Measurements from ENCODE around the gene SCARF2.
"Not testable (repeated sequence)": the region's sequence is repeated elsewhere in the genome, so short reads cannot be mapped to it uniquely, and the experiment has no call there.

SCARF2 gene, protein sequence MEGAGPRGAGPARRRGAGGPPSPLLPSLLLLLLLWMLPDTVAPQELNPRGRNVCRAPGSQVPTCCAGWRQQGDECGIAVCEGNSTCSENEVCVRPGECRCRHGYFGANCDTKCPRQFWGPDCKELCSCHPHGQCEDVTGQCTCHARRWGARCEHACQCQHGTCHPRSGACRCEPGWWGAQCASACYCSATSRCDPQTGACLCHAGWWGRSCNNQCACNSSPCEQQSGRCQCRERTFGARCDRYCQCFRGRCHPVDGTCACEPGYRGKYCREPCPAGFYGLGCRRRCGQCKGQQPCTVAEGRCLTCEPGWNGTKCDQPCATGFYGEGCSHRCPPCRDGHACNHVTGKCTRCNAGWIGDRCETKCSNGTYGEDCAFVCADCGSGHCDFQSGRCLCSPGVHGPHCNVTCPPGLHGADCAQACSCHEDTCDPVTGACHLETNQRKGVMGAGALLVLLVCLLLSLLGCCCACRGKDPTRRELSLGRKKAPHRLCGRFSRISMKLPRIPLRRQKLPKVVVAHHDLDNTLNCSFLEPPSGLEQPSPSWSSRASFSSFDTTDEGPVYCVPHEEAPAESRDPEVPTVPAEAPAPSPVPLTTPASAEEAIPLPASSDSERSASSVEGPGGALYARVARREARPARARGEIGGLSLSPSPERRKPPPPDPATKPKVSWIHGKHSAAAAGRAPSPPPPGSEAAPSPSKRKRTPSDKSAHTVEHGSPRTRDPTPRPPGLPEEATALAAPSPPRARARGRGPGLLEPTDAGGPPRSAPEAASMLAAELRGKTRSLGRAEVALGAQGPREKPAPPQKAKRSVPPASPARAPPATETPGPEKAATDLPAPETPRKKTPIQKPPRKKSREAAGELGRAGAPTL

DNA sequence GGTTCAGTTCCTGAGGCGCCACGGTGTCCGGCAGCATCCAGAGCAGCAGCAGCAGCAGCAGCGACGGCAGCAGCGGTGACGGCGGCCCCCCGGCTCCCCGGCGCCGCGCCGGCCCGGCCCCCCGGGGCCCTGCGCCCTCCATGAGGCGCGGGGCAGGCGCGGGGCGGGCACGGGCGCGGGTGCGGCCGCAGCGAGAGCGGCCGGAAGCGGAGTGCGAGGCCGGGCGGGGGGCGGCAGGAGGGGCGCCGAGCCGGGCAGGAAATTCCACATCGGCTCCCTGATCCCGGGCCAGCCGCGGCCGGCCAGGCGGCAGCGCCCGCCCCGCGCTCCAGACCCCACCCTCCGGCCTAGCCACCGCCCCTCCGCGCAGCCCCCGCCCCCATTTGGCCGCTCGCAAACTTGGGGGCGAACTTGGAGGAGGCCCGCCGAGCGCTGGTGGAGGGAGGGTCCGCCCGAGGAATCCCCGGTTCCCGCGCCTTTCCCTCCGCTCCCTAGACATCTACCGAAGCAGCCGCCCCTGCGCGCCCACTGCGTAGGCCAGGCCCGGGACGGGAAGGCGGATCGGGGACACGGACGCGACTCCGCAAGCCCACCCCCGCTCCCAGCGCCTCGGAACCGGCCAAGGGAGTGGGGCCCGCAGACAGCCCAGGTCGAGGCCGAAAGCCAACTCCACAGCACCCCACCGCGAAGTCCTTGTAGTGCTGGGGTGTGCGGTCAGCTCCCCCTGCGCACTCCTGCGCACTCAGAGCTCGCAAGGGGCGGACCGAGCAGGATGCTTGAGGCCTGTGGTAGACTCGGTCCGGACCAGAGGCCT, at the start of gene SCARF2:
SCARF2 (minus strand) TSS at position 213 of the 814 bp plus-strand sequence; CDS start at position 142, 71 bp downstream.
- Histone ChIP-seq H3K9ac (ENCODE audit: low read length) (peak within 1 kb of the TSS; percentile 90), H3K9me3 (ENCODE audit: control insufficient read depth, low read length) (no peaks in the 10 kb centered on the region), H3K4me3 (ENCODE audit: low read length) (peak within 1 kb of the TSS; percentile 96), H3K27me3 (replicated peaks; ENCODE audit: control insufficient read depth, insufficient read depth, low read length) (no peaks in the 10 kb centered on the region), H3K4me1 (ENCODE audit: control insufficient read depth, insufficient read depth, low read length) (peaks cover 37% of the 10 kb centered on the region), H3K36me3 (ENCODE audit: control insufficient read depth, insufficient read depth, low read length, severe bottlenecking) (no peaks in the 10 kb centered on the region)
- DNase-seq (ENCODE audit: low read depth) = peak; percentile 91

DNA sequence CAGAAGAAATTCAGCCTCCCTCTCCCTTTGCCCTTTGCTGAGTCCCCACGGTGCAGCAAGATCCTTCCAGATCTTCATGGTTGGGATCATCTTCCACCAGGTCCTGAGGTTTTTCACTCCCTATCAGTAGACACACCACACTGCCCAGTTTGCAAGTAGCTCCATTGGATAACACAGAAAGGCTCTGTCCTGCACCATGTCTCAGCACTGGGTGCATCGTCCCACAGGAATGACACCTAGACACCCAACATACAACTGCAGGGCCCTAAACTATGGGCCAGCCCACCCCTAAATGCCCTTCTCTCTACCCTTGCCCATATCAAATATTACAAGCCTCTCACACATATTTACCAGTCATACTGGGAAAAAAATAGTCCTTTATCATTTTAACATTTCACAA, 48.6 kb upstream of the SCARF2 start:
- Histone ChIP-seq H3K9me3 (ENCODE audit: control insufficient read depth, low read length) (no peaks in the 10 kb centered on the region), H3K27me3 (replicated peaks; ENCODE audit: control insufficient read depth, insufficient read depth, low read length) (no peaks in the 10 kb centered on the region), H3K4me1 (ENCODE audit: control insufficient read depth, insufficient read depth, low read length) (peaks cover 10% of the 10 kb centered on the region), H3K4me3 (ENCODE audit: low read length) (no peak overlapping the region), H3K36me3 (ENCODE audit: control insufficient read depth, insufficient read depth, low read length, severe bottlenecking) (peaks cover 19% of the 10 kb centered on the region), H3K9ac (ENCODE audit: low read length) (no peak overlapping the region)
- DNase-seq (ENCODE audit: low read depth) = no peak

DNA sequence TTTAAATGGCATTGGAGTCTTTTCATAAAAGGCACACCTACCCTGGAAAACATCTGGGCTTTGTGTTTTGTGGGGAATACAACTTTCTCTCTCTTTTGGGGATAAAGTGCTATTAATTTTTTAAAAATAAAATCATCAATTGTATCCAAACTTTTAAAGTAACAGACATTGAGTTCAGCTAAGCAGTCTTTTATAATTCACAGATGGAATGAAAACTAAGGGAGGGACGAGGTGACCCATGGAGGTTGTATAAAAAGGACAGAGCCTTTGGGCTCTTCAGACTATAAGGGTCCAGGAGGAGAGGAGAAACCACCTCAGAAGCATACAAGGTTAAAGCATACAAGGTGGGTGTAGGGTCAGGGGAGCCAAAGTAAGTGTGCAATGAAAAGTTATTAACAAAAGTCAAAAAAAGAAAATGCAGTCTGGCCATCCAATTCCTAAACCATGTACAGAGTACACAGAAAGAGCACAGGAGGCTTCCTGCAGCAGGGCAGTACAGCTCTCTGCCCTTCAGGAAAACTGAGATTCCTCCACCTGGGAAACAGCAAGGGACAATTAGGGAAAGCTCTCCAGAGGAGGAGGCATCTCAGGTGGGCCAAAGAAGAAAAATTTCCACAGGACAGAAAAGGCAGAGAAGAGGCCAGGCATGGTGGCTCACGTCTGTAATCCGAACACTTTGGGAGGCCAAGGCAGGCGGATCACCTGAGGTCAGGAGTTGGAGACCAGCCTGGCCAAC, 47.5 kb upstream of the SCARF2 start:
- Histone ChIP-seq H3K36me3 (ENCODE audit: control insufficient read depth, insufficient read depth, low read length, severe bottlenecking) (peaks cover 19% of the 10 kb centered on the region), H3K9me3 (ENCODE audit: control insufficient read depth, low read length) (no peaks in the 10 kb centered on the region), H3K9ac (ENCODE audit: low read length) (no peak overlapping the region)

DNA sequence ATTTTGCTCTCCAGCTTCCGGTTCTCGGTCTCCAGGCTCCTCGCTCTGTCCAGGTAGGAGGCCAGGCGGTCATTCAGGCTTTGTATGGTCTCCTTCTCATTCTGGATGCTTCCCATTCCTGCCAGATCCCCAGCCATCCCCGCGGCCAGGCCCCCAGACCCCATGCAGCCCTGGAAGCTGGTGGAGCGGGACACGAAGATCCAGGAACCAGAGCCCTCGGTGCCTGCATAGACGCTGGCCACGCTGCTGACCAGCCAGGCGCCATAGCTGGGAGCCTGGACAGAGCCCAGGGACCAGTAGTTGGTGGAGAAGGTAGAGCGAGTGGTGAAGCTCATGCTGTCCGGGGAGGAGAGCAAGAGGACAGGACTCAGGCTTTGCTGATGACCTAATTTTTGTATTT, 46.1 kb upstream of the SCARF2 start:
- Histone ChIP-seq H3K4me1 (ENCODE audit: control insufficient read depth, insufficient read depth, low read length) (peaks cover 23% of the 10 kb centered on the region), H3K9me3 (ENCODE audit: control insufficient read depth, low read length) (no peaks in the 10 kb centered on the region), H3K4me3 (ENCODE audit: low read length) (no peak overlapping the region), H3K9ac (ENCODE audit: low read length) (no peak overlapping the region), H3K27me3 (replicated peaks; ENCODE audit: control insufficient read depth, insufficient read depth, low read length) (no peaks in the 10 kb centered on the region), H3K36me3 (ENCODE audit: control insufficient read depth, insufficient read depth, low read length, severe bottlenecking) (peaks cover 17% of the 10 kb centered on the region)
- no peak for DNase-seq (ENCODE audit: low read depth)

More for the DNA sequence above, 47.5 kb upstream of the SCARF2 start:
- no peak for DNase-seq (ENCODE audit: low read depth)
- Histone ChIP-seq H3K27me3 (replicated peaks; ENCODE audit: control insufficient read depth, insufficient read depth, low read length) (no peaks in the 10 kb centered on the region), H3K4me1 (ENCODE audit: control insufficient read depth, insufficient read depth, low read length) (peaks cover 13% of the 10 kb centered on the region), H3K4me3 (ENCODE audit: low read length) (no peak overlapping the region)

DNA sequence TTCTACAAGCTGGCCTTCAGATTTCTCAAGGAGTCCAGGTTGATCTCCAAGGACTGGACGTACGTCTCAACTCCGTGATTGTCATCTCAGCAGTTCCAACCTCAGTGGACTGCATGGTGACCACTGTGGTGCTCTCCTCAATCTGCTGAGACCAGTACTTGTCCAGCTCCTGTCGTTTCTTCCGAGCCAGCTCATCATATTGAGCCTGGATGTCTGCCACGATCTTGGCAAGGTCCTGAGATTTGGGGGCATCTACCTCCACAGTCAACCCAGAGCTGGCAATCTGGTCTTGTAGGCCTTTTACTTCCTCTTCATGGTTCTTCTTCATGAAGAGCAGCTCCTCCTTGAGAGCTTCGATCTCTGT, 45.5 kb upstream of the SCARF2 start:
- not testable (repeated sequence) for H3K27me3 ChIP-seq (replicated peaks; ENCODE audit: control insufficient read depth, insufficient read depth, low read length); DNase-seq (ENCODE audit: low read depth); H3K9me3 ChIP-seq (ENCODE audit: control insufficient read depth, low read length); H3K9ac ChIP-seq (ENCODE audit: low read length); H3K4me3 ChIP-seq (ENCODE audit: low read length)
- peaks cover 23% of the 10 kb centered on the region for H3K4me1 ChIP-seq (ENCODE audit: control insufficient read depth, insufficient read depth, low read length)
- H3K36me3 ChIP-seq (ENCODE audit: control insufficient read depth, insufficient read depth, low read length, severe bottlenecking) = peaks cover 11% of the 10 kb centered on the region

DNA sequence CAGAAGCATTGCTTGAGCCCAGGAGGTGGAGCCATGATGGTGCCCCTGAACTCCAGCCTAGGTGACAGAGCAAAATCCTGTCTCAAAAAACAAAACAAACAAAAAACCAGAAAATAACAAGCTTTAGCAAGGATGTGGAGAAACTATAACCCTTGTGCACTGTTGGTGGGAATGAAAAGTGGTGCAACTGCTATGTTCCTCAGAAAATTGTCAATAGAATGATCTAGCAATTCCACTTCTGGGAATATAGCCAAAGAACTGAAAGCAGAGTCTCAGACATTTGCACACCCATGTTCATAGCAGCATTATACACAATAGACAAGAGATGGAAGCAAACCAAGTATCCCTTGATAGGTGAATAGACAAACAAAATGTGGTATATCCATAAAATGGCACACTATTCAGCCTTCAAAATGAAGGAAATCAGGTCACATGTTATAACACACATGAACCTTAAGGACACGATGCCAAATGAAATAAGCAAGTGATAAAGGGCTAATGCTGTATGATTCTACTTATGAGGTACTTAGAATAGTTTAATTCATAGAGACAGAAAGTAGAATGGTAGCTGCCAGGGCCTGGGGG, 42.1 kb upstream of the SCARF2 start:
- Histone ChIP-seq H3K9ac (ENCODE audit: low read length) (peak overlapping the region; percentile 48), H3K4me1 (ENCODE audit: control insufficient read depth, insufficient read depth, low read length) (peaks cover 17% of the 10 kb centered on the region), H3K27me3 (replicated peaks; ENCODE audit: control insufficient read depth, insufficient read depth, low read length) (no peaks in the 10 kb centered on the region), H3K4me3 (ENCODE audit: low read length) (no peak overlapping the region), H3K36me3 (ENCODE audit: control insufficient read depth, insufficient read depth, low read length, severe bottlenecking) (peaks cover 6% of the 10 kb centered on the region), H3K9me3 (ENCODE audit: control insufficient read depth, low read length) (no peaks in the 10 kb centered on the region)
- no peak for DNase-seq (ENCODE audit: low read depth)

DNA sequence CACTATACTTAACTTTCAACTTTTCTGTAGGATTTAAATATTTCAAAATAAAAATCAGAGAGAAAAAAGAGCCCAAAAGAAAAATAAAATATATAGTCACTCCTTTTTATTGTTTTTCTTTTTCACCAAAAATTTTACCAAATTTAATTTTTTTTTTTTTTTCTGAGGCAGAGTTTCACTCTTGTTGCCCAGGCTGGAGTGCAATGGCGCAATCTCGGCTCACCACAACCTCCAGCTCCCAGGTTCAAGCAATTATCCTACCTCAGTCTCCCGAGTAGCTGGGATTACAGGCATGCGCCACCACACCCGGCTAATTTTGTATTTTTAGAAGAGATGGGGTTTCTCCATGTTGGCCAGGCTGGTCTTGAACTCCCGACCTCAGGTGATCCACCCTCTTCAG, 40.4 kb upstream of the SCARF2 start:
- H3K4me3 ChIP-seq (ENCODE audit: low read length); H3K36me3 ChIP-seq (ENCODE audit: control insufficient read depth, insufficient read depth, low read length, severe bottlenecking); H3K9ac ChIP-seq (ENCODE audit: low read length); H3K27me3 ChIP-seq (replicated peaks; ENCODE audit: control insufficient read depth, insufficient read depth, low read length); DNase-seq (ENCODE audit: low read depth); H3K9me3 ChIP-seq (ENCODE audit: control insufficient read depth, low read length): not testable (repeated sequence)
- H3K4me1 ChIP-seq (ENCODE audit: control insufficient read depth, insufficient read depth, low read length) = peaks cover 17% of the 10 kb centered on the region

DNA sequence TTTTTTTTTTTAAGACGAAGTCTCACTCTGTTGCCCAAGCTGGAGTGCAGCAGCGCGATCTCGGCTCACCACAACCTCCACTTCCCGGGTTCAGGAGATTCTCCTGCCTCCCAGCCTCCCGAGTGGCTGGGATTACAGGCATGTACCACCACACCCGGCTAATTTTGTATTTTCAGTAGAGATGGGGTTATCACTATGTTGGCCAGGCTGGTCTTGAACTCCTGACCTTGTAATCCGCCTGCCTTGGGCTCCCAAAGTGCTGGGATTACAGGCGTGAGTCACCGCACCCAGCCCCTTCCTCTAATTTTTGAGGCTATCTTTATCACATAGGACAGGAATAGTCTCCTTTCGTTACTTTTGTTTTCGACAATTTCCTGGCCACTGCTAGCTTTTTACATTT, 37.9 kb upstream of the SCARF2 start:
- H3K9me3 ChIP-seq (ENCODE audit: control insufficient read depth, low read length); H3K4me3 ChIP-seq (ENCODE audit: low read length); H3K9ac ChIP-seq (ENCODE audit: low read length); H3K27me3 ChIP-seq (replicated peaks; ENCODE audit: control insufficient read depth, insufficient read depth, low read length); DNase-seq (ENCODE audit: low read depth): not testable (repeated sequence)
- H3K4me1 ChIP-seq (ENCODE audit: control insufficient read depth, insufficient read depth, low read length) = peaks cover 17% of the 10 kb centered on the region
- peaks cover 12% of the 10 kb centered on the region for H3K36me3 ChIP-seq (ENCODE audit: control insufficient read depth, insufficient read depth, low read length, severe bottlenecking)

DNA sequence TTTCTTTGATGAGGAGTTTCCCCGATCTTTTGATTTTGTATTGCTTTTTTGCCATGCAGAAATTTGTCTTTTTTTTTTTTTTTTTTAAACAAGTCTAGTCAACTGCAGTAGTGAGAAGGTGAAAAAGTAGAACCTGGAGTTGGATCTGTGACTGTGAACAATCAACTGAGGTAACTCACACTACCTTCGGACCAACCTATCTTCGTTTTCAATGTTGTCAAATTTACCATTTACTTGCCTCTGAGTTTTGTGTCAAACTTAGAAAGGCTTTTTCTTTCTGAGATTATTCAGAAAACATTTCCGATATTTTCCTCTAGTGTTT, 37.5 kb upstream of the SCARF2 start:
- no peak for DNase-seq (ENCODE audit: low read depth)
- Histone ChIP-seq H3K4me1 (ENCODE audit: control insufficient read depth, insufficient read depth, low read length) (peaks cover 14% of the 10 kb centered on the region), H3K27me3 (replicated peaks; ENCODE audit: control insufficient read depth, insufficient read depth, low read length) (no peaks in the 10 kb centered on the region), H3K9me3 (ENCODE audit: control insufficient read depth, low read length) (no peaks in the 10 kb centered on the region), H3K9ac (ENCODE audit: low read length) (no peak overlapping the region), H3K4me3 (ENCODE audit: low read length) (no peak overlapping the region), H3K36me3 (ENCODE audit: control insufficient read depth, insufficient read depth, low read length, severe bottlenecking) (peaks cover 17% of the 10 kb centered on the region)

DNA sequence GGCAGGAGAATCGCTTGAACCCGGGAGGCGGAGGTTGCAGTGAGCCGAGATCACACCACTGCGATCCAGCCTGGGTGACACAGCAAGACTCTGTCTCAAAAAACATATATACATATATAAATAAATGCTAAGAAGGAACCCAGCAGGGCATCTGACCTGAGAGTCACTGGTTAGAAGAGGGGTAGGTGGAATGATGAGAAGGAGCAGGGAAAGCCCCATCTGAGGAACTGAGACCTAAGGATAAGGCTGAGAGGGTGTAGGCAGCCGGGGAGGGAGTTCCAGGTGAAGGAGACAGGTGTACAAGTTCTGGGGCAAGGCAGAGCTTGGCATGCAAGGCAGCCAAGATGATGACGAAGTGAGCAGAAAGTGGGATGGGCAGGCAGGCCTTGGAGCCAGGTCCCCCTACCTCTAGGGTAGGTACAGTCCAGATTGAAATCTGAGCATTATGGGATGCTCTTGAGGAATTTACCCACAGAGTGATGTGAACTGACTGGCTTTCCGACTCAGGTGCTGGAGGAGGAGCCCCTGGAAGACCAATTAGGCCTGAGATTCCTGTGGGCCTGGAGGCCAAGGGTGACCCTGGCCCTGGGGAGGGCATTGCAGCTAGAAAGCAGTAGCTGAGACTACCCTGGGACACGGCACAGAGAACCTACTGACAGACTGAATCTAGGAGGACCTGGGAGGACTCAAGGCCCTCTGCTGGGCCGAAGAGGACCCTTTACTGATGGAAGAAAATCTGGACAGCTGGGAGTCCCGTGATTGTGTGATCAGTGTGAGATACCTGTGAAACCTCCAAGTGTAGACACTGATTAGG, 35.2 kb upstream of the SCARF2 start:
- Histone ChIP-seq H3K9ac (ENCODE audit: low read length) (no peak overlapping the region), H3K36me3 (ENCODE audit: control insufficient read depth, insufficient read depth, low read length, severe bottlenecking) (peaks cover 29% of the 10 kb centered on the region), H3K9me3 (ENCODE audit: control insufficient read depth, low read length) (no peaks in the 10 kb centered on the region), H3K27me3 (replicated peaks; ENCODE audit: control insufficient read depth, insufficient read depth, low read length) (no peaks in the 10 kb centered on the region), H3K4me1 (ENCODE audit: control insufficient read depth, insufficient read depth, low read length) (peaks cover 4% of the 10 kb centered on the region), H3K4me3 (ENCODE audit: low read length) (no peak overlapping the region)
- no peak for DNase-seq (ENCODE audit: low read depth)
